Chondrocyte (in vitro differentiated cells): ENCODE results near the gene TMEM178B. TPM values are rescaled to one million over a fixed set of nuclear protein-coding genes. Genes with fewer than 3 reads are reported as not detected.

ENCODE experiments used
- DNase-seq: peaks from one replicate; pipeline ENCODE4 v3.0.0; 2021; ENCODE audit warnings: mixed read lengths, low spot score
- H3K27ac Mint-ChIP-seq: one replicate; pipeline ENCODE4 v1.8.0; 2021; ENCODE audit warnings: mild to moderate bottlenecking, moderate library complexity, mixed read lengths; ENCODE audit not compliant: unreplicated experiment
- H3K27me3 Mint-ChIP-seq: 2 replicates; pipeline ENCODE4 v1.8.0; 2021; ENCODE audit warnings: low read depth, mixed read lengths
- H3K36me3 Mint-ChIP-seq: 2 replicates; pipeline ENCODE4 v1.8.0; 2021; ENCODE audit warnings: low read depth, mixed read lengths
- H3K4me1 Mint-ChIP-seq: 2 replicates; pipeline ENCODE4 v1.8.0; 2021; ENCODE audit warnings: low read depth, mild to moderate bottlenecking, mixed read lengths
- H3K4me3 Mint-ChIP-seq: one replicate; pipeline ENCODE4 v1.8.0; 2021; ENCODE audit warnings: mild to moderate bottlenecking, moderate library complexity, mixed read lengths; ENCODE audit not compliant: unreplicated experiment
- H3K9me3 Mint-ChIP-seq: 2 replicates; pipeline ENCODE4 v1.8.0; 2021; ENCODE audit warnings: low read depth, mixed read lengths
- total RNA-seq: library from RNA; stranded (reverse); gene quantifications from 3 replicates; pipeline ENCODE4 v1.2.1, GENCODE V29; 2021
- TF ChIP-seq, protein P1 (sequence below): fragments of 200-600 bp; sonication (generic); IDR thresholded peaks from 2 replicates; pipeline ENCODE4 v1.5.0; 2021; ENCODE audit warnings: antibody characterized with exemption, mild to moderate bottlenecking, moderate library complexity

Gene TMEM178B
- total RNA-seq, 1 donor from 2014 or later = 0.92 TPM

DNA sequence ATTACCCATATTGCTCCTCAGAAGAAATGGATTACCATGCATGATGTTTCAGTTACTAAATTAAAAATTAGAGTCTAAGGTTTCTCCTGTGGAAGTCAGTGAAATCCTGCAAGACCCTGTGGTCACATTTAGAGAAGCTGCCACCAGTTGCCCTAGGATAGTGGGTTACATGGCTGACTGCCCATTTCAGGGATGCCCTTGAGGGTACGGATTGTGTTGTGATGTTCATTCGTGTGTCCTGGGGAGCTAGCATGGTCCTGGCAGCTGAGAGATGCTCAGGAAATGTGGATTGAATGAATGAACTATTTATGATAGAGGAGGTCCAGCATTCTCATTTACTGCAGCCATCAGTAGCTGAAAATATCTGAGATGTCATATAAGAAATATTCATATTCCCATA, 55.1 kb downstream of the TMEM178B start:
- Mint-ChIP-seq H3K9me3 (peaks cover 10% of the 10 kb centered on the region), H3K4me1 (no peaks in the 10 kb centered on the region), H3K27me3 (peaks cover 5% of the 10 kb centered on the region), H3K4me3 (no peak overlapping the region), H3K27ac (no peak overlapping the region), H3K36me3 (no peaks in the 10 kb centered on the region)
- no peak for DNase-seq
- TF ChIP-seq, protein P1, sequence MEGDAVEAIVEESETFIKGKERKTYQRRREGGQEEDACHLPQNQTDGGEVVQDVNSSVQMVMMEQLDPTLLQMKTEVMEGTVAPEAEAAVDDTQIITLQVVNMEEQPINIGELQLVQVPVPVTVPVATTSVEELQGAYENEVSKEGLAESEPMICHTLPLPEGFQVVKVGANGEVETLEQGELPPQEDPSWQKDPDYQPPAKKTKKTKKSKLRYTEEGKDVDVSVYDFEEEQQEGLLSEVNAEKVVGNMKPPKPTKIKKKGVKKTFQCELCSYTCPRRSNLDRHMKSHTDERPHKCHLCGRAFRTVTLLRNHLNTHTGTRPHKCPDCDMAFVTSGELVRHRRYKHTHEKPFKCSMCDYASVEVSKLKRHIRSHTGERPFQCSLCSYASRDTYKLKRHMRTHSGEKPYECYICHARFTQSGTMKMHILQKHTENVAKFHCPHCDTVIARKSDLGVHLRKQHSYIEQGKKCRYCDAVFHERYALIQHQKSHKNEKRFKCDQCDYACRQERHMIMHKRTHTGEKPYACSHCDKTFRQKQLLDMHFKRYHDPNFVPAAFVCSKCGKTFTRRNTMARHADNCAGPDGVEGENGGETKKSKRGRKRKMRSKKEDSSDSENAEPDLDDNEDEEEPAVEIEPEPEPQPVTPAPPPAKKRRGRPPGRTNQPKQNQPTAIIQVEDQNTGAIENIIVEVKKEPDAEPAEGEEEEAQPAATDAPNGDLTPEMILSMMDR = no peak

DNA sequence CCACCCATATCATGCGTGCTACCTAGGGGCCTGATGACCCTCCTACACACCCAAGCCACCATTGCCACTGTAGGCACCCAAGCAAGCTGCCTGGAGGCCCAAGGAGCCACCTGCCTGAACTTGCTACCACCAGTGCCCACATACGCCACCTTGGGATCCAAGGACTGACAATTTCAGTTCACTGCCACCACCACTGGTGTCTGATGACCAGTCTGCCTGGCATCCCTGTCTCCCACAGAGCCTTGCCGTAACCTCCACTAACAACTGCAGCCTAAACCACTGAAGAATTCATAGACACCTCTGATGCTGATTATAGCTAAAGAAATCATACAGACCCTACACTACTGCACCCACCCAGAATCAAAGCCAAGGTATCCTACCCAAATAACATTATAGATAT, 58.8 kb downstream of the TMEM178B start:
- Mint-ChIP-seq H3K27me3 (peaks cover 5% of the 10 kb centered on the region), H3K4me3 (no peak overlapping the region), H3K27ac (no peak overlapping the region), H3K36me3 (no peaks in the 10 kb centered on the region), H3K9me3 (peaks cover 12% of the 10 kb centered on the region), H3K4me1 (no peaks in the 10 kb centered on the region)
- TF ChIP-seq, protein P1 = no peak
- no peak for DNase-seq

DNA sequence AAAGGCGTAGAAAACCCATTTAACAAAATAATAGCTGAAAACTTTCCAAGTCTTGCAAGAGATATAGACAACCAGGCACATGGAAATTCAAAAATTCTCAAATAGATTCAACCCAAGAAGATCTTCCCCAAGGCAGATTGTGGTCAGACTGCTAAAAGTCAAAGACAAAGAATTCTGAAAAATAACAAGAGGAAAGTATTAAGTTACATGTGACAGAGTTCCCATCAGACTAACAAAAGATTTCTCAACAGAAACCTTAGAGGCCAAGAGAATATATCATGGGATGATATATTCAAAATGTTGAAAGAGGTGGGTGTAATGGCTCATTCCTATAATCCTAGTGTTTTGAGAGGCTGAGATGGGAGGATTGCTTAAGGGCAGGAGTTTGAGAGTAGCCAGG, 59.8 kb downstream of the TMEM178B start:
- TF ChIP-seq, protein P1 = no peak
- H3K27me3 Mint-ChIP-seq = peaks cover 5% of the 10 kb centered on the region
- H3K9me3 Mint-ChIP-seq = peaks cover 12% of the 10 kb centered on the region
- H3K36me3 Mint-ChIP-seq = no peaks in the 10 kb centered on the region
- DNase-seq = no peak
- no peak overlapping the region for H3K27ac Mint-ChIP-seq
- no peaks in the 10 kb centered on the region for H3K4me1 Mint-ChIP-seq
- no peak overlapping the region for H3K4me3 Mint-ChIP-seq

DNA sequence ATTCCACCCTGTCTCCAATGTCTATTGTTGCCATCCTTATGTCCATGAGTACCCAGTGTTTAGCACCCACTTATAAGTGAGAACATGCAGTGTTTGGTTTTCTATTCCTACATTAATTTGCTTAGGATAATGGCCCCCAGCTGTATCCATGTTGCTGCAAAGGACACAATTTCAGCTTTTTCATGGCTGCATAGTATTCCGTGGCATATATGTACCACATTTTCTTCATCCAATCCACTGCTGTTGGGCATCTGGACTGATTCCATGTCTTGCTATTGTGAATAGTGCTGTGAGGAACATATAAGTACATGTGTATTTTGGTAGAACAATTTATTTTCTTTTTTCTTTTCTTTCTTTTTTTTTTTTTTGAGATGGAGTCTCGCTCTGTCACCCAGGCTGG, 68.2 kb downstream of the TMEM178B start:
- DNase-seq = no peak
- TF ChIP-seq, protein P1 = no peak
- Mint-ChIP-seq H3K4me1 (no peaks in the 10 kb centered on the region), H3K9me3 (peaks cover 14% of the 10 kb centered on the region), H3K4me3 (no peak overlapping the region), H3K36me3 (no peaks in the 10 kb centered on the region), H3K27ac (no peak overlapping the region), H3K27me3 (no peaks in the 10 kb centered on the region)

DNA sequence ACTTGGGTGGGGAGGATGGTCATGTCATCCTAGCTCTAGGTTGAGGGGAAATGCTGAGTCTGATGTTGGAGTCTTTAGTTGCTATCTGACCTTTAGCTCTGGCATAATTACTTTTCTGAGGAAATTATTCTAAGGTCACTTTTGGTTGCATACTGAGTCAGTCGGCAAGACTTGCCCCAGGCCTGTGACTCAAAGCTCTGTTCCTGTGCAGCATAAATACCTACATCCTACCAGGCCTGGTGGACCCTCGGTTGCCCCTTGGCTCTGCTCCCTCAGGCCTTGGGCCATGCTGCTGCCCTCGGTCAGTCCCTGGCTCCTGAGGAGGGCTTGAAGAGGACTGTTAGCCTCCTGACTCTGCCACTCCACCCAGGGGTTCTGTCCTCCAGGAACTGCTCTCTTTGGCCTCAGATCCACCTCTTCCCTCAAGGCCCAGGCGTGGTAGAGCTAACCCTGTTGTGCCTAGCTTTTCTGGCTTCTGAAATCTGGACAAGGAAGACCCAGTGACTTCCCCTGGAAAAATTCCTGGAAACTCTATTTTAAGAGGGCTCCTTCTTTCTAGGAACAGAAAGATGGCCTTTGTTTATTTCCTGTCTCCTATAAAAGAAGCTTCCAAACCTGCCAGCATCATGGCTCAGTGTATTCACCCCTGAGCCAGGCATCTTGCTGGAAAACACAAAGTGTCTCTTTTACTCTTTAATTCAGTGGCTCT, 71.2 kb downstream of the TMEM178B start:
- Mint-ChIP-seq H3K27me3 (no peaks in the 10 kb centered on the region), H3K27ac (no peak overlapping the region), H3K4me3 (no peak overlapping the region)

More for the DNA sequence above, 71.2 kb downstream of the TMEM178B start:
- TF ChIP-seq, protein P1 = no peak
- no peak for DNase-seq
- no peaks in the 10 kb centered on the region for H3K4me1 Mint-ChIP-seq
- H3K9me3 Mint-ChIP-seq = peaks cover 14% of the 10 kb centered on the region
- no peaks in the 10 kb centered on the region for H3K36me3 Mint-ChIP-seq
